GM12878 (cell line): ENCODE results near the gene NPLOC4. TPM values are rescaled to one million over a fixed set of nuclear protein-coding genes. Genes with fewer than 3 reads are reported as not detected.

Experiments
- ATF2 ChIP-seq: IDR thresholded peaks from 2 replicates; pipeline ENCODE4 v1.6.1; 2012; ENCODE audit warnings: low read length, inconsistent platforms
- CEBPB ChIP-seq, 2 experiments: fragments of 150-350 bp in 1 of 2; IDR thresholded peaks; 2 replicates each; pipeline ENCODE4 v1.6.1; 2012 to 2014; ENCODE audit warnings: low read depth in 2 of 2, low read length in 2 of 2, borderline replicate concordance in 1 of 2, inconsistent platforms in 1 of 2
- E4F1 ChIP-seq: fragments of 450-650 bp; IDR thresholded peaks from 2 replicates; pipeline ENCODE4 v1.6.1; 2018; ENCODE audit warnings: borderline replicate concordance, mild to moderate bottlenecking; ENCODE audit not compliant: partially characterized antibody
- HSF1 ChIP-seq: fragments of 150-350 bp; IDR thresholded peaks from 2 replicates; pipeline ENCODE4 v1.6.1; 2014; ENCODE audit warnings: mild to moderate bottlenecking, low read depth, low read length
- JUNB ChIP-seq: IDR thresholded peaks from 2 replicates; pipeline ENCODE4 v1.6.1; 2016; ENCODE audit warnings: antibody characterized with exemption, mild to moderate bottlenecking
- MEF2A ChIP-seq: IDR thresholded peaks from 2 replicates; pipeline ENCODE4 v1.6.1; 2011; ENCODE audit warnings: low read depth, mild to moderate bottlenecking, low read length, moderate library complexity; ENCODE audit not compliant: insufficient read depth
- MEF2B ChIP-seq: fragments of 450-650 bp; IDR thresholded peaks from 2 replicates; pipeline ENCODE4 v1.6.1; 2018; ENCODE audit warnings: mild to moderate bottlenecking, moderate library complexity; ENCODE audit not compliant: partially characterized antibody, poor library complexity, severe bottlenecking
- MXI1 ChIP-seq: fragments of 150-350 bp; IDR thresholded peaks from 2 replicates; pipeline ENCODE4 v1.6.1; 2011; ENCODE audit warnings: low read depth, mild to moderate bottlenecking, inconsistent platforms, low read length, improper control_type of control experiment
- PBX3 ChIP-seq: IDR thresholded peaks from 2 replicates; pipeline ENCODE4 v1.6.1; 2011; ENCODE audit warnings: mild to moderate bottlenecking, low read depth, low read length, moderate library complexity; ENCODE audit not compliant: insufficient replicate concordance
- ZBED1 ChIP-seq: IDR thresholded peaks from 2 replicates; pipeline ENCODE4 v1.6.1; 2016; ENCODE audit warnings: borderline replicate concordance
- ZNF592 ChIP-seq: fragments of 450-650 bp; IDR thresholded peaks from 2 replicates; pipeline ENCODE4 v1.6.1; 2017; ENCODE audit warnings: mild to moderate bottlenecking, moderate library complexity
- ZNF687 ChIP-seq: fragments of 450-650 bp; IDR thresholded peaks from 2 replicates; pipeline ENCODE4 v1.6.1; 2017; ENCODE audit warnings: mild to moderate bottlenecking, moderate library complexity
- ZSCAN29 ChIP-seq: fragments of 450-650 bp; IDR thresholded peaks from 2 replicates; pipeline ENCODE4 v1.6.1; 2017; ENCODE audit warnings: mild to moderate bottlenecking, moderate library complexity
- polyA plus RNA-seq, 11 experiments: library from polyadenylated mRNA; depleted of rRNA in 4 of 11; unstranded in 6 of 11; stranded (reverse) in 5 of 11; fragments of >200 nt; fragmentation: Nextera tagmentation in 4 of 11; fragmentation: Illumina TruSeq in 1 of 11; extraction: Ambion mirVana in 4 of 11; extraction: Trizol in 1 of 11; gene quantifications; 1 replicate in 1 of 11; 2 replicates in 10 of 11; pipeline versions ENCODE4 v1.2.1 to v1.2.3, GENCODE V29; 2011 to 2016; ENCODE audit warnings: inconsistent platforms in 2 of 11, missing spikeins in 2 of 11, low read depth in 1 of 11
- total RNA-seq, 4 experiments: library from RNA; depleted of rRNA in 3 of 4; stranded (reverse); fragments of >200 nt in 3 of 4; fragmentation: Illumina TruSeq in 1 of 4; extraction: Trizol in 1 of 4; gene quantifications; 2 replicates each; pipeline versions ENCODE4 v1.2.1 to v1.2.3, GENCODE V29; 2013 to 2021

The NPLOC4 gene
- total and polyA plus RNA-seq, 10 of the 15 experiments (the other 5 are each of a cell fraction or from before 2014, with no cell fraction given): 1.5 to 83.7 (median 45.8) TPM

- TF ChIP-seq E4F1 (no peak), ZSCAN29 (no peak), PBX3 (no peak), ZBED1 (no peak), HSF1 (no peak), ZNF592 (no peak), CEBPB (IDR thresholded peaks at IDR 0.05; ENCODE audit: borderline replicate concordance in 1 of 2, low read depth in 2 of 2, low read length in 2 of 2) (no peak), MEF2A (no peak), JUNB (no peak), MEF2B (no peak), ZNF687 (no peak), ATF2 (no peak), MXI1 (no peak)
Measured at GRCh38 chr17:81509207-81509971, 127.5 kb downstream of the NPLOC4 start (continued).
